Glomerular endothelial cell (primary cell): ENCODE measurements around the gene VSNL1. TPM values are rescaled to one million over a fixed set of nuclear protein-coding genes. Genes with fewer than 3 reads are reported as not detected.

Experiments
- DNase-seq: peaks from one replicate; pipeline ENCODE4 v3.0.0-alpha.2; 2011; ENCODE audit warnings: low read depth, low spot score; ENCODE audit errors: extremely low read depth
- total RNA-seq: library from RNA; depleted of rRNA; stranded (reverse); fragments of >200 nt; gene quantifications from 2 replicates; pipeline ENCODE4 v1.2.3, GENCODE V29; 2015

VSNL1 gene
- total RNA-seq, 1 donor from 2014 or later = not detected

DNA sequence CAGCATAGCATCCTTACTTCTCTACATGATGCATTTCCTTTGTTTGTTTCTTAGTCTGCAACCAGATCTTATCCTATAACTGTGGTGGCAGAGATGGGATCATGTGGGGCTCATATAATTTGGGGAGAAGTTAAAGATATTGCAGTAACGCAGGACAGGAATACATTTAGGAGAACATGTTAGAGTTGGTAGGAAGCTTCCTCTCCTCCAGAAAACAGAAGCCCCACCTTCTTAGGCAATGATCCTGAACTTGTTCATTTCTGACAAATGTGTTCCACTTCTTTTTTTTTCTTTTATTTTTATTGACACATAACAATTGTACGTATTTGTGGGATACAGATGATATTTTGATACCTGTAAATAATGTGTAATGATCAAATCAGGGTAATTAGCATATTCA, 99.9 kb downstream of the VSNL1 start:
- no peak for DNase-seq

GRCh38 chr2:17643031-17643615, 102.6 kb downstream of the VSNL1 start:
- DNase-seq = peak; percentile 68

DNA sequence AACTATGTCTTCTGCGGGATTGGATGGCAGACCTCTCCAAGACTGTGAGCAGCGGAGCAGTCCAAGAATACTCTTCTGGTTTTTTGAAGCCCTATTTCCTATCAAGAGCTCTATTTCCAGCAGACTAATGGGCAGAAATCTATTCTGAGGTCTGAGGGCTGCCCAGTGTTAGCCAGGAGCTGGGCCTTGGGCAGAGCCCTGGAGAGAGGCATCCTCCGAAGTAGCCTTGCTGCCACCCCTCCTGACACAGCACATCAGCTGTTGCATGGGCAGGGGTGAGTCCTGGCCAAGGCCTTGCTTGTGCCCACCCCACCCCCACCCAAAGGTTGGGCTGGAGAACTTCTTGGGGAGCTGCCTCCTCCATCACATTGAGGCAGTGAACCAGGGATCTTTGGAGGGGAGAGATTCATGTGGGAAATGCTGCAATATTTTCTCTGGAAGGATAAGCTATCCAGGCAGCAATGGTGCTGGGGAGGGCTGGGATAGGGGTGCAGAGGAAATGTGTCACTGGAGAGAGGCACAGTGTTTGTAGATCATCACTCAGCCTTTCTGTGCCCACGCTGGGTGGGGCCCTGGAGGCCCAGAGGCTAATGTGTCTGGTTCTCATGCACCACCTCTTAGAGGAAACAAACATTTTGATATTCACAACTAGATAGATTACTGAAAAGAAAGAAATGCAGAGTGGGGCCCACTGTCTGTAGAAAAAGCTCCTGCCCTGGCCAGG, 104.7 kb downstream of the VSNL1 start:
- DNase-seq = no peak

- DNase-seq = peak; percentile 50
These were observed 105.6 kb downstream of the VSNL1 start for GRCh38 chr2:17646081-17646554.

- DNase-seq = no peak
These were observed 106.6 kb downstream of the VSNL1 start for GRCh38 chr2:17646838-17647701.

- no peak for DNase-seq
These were observed 108.1 kb downstream of the VSNL1 start for GRCh38 chr2:17648581-17648980.

DNA sequence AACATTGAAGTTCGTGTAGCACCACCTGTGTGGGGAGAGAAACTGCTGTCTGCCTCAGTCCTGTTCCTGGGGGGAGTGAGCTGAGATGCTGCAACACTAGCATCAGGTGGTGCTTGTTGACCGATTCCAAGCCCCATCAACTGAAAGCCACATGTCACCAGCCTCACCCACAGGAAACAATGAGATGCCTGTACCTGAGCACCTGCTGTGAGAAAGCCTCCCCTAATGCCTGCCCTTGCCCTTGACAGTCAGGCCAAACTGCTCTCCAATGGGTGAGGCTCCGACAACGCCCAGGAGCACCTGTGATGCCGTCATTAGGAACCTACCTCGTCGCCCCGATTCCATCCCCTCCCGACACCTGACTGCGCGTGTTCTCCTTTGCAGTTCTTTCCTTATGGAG, 108.5 kb downstream of the VSNL1 start:
- no peak for DNase-seq

DNA sequence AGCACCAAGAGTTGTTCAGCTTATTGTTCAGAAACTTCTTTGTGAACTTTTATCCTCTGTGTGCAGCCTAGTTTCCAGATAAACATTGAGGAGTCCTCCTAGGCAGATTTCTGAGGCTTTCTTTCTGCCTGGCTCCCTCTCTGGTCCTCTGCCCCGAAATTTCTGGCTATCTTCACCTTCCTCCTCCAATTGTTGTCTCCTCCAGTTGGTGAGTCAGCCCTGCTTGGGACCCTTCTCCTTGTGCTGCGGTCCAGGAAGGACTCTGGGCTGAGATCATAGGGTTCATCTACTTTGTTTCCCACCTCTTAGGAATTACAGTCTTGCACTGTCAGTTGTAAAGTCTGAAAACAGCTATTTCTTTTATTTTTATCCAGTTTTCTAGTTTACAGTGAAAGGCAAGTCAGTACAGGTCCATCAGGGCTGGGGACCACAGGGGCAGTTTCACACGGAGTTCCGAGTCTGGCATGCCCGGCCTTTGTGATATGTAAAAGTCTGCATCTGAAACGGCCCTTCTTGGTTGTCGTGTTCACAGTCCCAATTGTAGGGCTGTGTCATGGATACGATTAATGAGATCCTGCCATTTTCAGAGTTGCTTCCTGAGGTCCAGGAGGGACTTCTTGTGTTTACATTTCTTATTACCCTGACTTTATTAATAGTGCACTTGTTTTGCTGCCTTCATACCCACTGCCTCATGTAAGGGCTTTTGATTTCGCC, 112.3 kb downstream of the VSNL1 start:
- DNase-seq = no peak

GRCh38 chr2:17657759-17658158, 117.3 kb downstream of the VSNL1 start:
- no peak for DNase-seq

GRCh38 chr2:17658251-17658843, 117.9 kb downstream of the VSNL1 start:
- DNase-seq = no peak

- no peak for DNase-seq
These were observed 119.7 kb downstream of the VSNL1 start for GRCh38 chr2:17660219-17660618.

- no peak for DNase-seq
These were observed 121.0 kb downstream of the VSNL1 start for GRCh38 chr2:17661460-17661859.

DNA sequence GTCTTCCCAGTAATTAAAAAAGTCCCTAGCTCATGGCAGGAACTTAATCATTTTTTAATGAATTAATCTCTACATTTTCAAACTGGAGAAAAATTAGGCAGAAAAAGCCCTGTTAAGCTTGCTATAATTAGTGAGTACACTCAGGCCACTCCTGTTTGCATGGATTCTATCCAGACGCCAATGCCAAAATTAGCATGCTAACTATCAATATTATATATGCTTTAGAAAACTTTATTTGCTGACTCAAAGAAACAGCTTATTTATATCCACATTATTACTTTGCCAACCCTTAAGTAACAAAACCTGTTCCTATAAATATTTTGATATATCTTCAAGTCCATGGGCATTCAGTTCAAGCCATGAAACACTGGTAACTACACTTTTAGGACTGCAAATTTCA, 122.2 kb downstream of the VSNL1 start:
- DNase-seq = no peak

GRCh38 chr2:17664534-17664933, 124.0 kb downstream of the VSNL1 start:
- DNase-seq = no peak

GRCh38 chr2:17667898-17668297, 127.4 kb downstream of the VSNL1 start:
- no peak for DNase-seq

DNA sequence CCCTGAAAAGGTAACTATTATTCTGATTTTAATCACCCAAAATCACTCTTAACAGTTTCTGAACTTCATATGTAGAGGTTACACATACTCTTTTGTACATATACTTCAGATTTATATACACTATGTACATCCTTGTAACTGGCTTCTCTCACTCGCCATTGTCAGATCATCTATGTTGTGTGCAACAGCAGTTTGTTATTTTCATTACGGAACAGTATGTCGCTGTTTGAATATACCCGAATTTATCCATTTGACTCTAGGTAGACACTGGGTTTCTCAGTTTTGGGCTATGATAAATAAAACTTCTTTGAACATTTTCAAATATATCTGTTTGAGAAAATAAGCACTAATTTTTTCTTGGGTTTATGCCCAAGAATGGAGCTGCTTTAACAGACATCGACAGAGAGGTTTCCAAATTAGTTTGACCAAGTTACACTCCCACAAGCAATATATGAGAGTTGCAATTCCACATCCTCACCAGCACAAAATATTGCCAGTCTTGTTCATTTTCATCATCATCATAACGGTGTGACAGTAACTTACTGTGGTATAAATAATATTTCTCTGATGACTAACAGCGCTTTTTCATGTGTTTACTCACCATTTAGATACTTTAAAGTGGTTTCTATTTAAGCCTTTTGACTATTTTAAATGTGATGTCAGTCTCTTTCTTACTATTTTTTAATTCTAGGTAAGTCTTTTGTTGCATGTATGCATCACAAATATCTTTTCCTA, 132.3 kb downstream of the VSNL1 start:
- DNase-seq = no peak

DNA sequence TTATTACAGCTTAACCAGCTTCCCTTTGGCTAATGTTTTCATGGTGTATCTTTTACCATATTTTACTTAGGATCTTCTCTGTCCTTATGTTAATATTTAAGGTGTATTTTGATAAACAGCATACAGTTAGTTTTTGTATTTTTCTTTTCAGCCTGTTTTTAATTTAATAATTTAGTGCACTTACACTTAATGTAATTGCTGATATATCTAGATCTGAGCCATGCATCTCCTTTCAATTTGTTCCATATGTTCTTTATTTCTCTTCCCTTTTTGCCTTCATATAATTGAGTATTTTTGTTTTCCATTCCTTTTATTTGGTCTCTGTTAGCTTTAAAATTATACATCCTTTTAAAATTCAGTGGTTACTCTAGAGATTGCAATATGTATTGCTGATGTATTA, 134.3 kb downstream of the VSNL1 start:
- DNase-seq = no peak

GRCh38 chr2:17680119-17680518, 139.6 kb downstream of the VSNL1 start:
- no peak for DNase-seq

- no peak for DNase-seq
These were observed 141.8 kb downstream of the VSNL1 start for GRCh38 chr2:17682098-17682857.
